IMR-90 (cell line): ENCODE measurements around the gene MON2. TPM values are rescaled to one million over a fixed set of nuclear protein-coding genes. Genes with fewer than 3 reads are reported as not detected.

Experiments
- ATAC-seq: fragments of 200-7000 bp; cut with Tn5 transposase; 2 replicates; pipeline ENCODE4 v1.9.1; 2020; ENCODE audit warnings: low read depth, mild to moderate bottlenecking, moderate library complexity
- BruUV-seq: library from RNA; stranded (reverse); fragments of 400-500 nt; replicated peaks from 2 replicates; lab custom pipeline; 2021; lab: Mats Ljungman, UMichigan
- CTCF ChIA-PET: fragments of 300-600 bp; formaldehyde crosslinking; extraction: SDS; loops from one replicate; lab custom pipeline; 2021; ENCODE audit warnings: antibody characterized with exemption; lab: Yijun Ruan, JAX
- POLR2A ChIA-PET: fragments of 300-600 bp; sonication (Branson Sonifier 250); formaldehyde crosslinking; loops from one replicate; lab custom pipeline; 2022; ENCODE audit warnings: antibody characterized with exemption; ENCODE audit not compliant: unreplicated experiment; lab: Charles Lee
- DNase-seq: peaks from one replicate; pipeline ENCODE4 v3.0.0; 2013
- H2AFZ ChIP-seq: replicated peaks from 2 replicates; pipeline ENCODE3; 2013; ENCODE audit warnings: low read length, mild to moderate bottlenecking; ENCODE audit not compliant: poor library complexity
- H2AK5ac ChIP-seq: 2 replicates; pipeline ENCODE4 v1.6.1; 2013; ENCODE audit warnings: low read depth, low read length, inconsistent platforms
- H2AK9ac ChIP-seq: replicated peaks from 2 replicates; pipeline ENCODE3; 2013; ENCODE audit warnings: mild to moderate bottlenecking, low read depth, low read length, moderate library complexity; ENCODE audit not compliant: poor library complexity
- H2BK120ac ChIP-seq: 2 replicates; pipeline ENCODE4 v1.6.1; 2013; ENCODE audit warnings: low read depth, low read length, inconsistent platforms
- H2BK15ac ChIP-seq: 3 replicates; pipeline ENCODE4 v1.6.1; 2013; ENCODE audit warnings: low read depth, low read length, inconsistent platforms
- H2BK20ac ChIP-seq: 2 replicates; pipeline ENCODE4 v1.6.1; 2013; ENCODE audit warnings: low read depth, mild to moderate bottlenecking, inconsistent platforms, low read length, moderate library complexity
- H2BK5ac ChIP-seq: 2 replicates; pipeline ENCODE4 v1.6.1; 2013; ENCODE audit warnings: mild to moderate bottlenecking, low read depth, low read length, inconsistent platforms; ENCODE audit not compliant: poor library complexity, severe bottlenecking
- H3K14ac ChIP-seq: replicated peaks from 2 replicates; pipeline ENCODE4 v1.6.1; 2013; ENCODE audit warnings: low read depth, low read length, inconsistent platforms
- H3K18ac ChIP-seq: 2 replicates; pipeline ENCODE4 v1.6.1; 2013; ENCODE audit warnings: low read depth, low read length, control low read depth
- H3K23ac ChIP-seq: 2 replicates; pipeline ENCODE4 v1.6.1; 2013; ENCODE audit warnings: low read depth, low read length, inconsistent platforms
- H3K27ac ChIP-seq: 2 replicates; pipeline ENCODE4 v1.5.1; 2013; ENCODE audit warnings: mild to moderate bottlenecking, control low read depth, low read length; ENCODE audit not compliant: insufficient read depth
- H3K27me3 ChIP-seq: 2 replicates; pipeline ENCODE4 v1.6.1; 2013; ENCODE audit warnings: low read length; ENCODE audit not compliant: control insufficient read depth, insufficient read depth
- H3K36me3 ChIP-seq: 2 replicates; pipeline ENCODE4 v1.6.1; 2013; ENCODE audit warnings: low read length, mixed read lengths; ENCODE audit not compliant: control insufficient read depth, insufficient read depth
- H3K4ac ChIP-seq: 2 replicates; pipeline ENCODE4 v1.6.1; 2013; ENCODE audit warnings: low read depth, low read length, inconsistent platforms
- H3K4me1 ChIP-seq: 2 replicates; pipeline ENCODE4 v1.6.1; 2013; ENCODE audit warnings: low read length, mixed read lengths; ENCODE audit not compliant: control insufficient read depth, insufficient read depth
- H3K4me2 ChIP-seq: 2 replicates; pipeline ENCODE4 v1.6.1; 2013; ENCODE audit warnings: low read depth, mild to moderate bottlenecking, control low read depth, low read length, moderate library complexity
- H3K4me3 ChIP-seq: 2 replicates; pipeline ENCODE4 v1.5.1; 2013; ENCODE audit warnings: low read depth, mild to moderate bottlenecking, control low read depth, low read length, moderate library complexity; ENCODE audit not compliant: insufficient read depth
- H3K56ac ChIP-seq: 2 replicates; pipeline ENCODE4 v1.6.1; 2013; ENCODE audit warnings: low read length, inconsistent platforms; ENCODE audit not compliant: insufficient read depth; ENCODE audit errors: extremely low read depth
- H3K79me1 ChIP-seq, 2 experiments: 2 replicates each; pipeline ENCODE4 v1.6.1; 2013; ENCODE audit warnings: low read length in 2 of 2, inconsistent platforms in 1 of 2, low read depth in 1 of 2
- H3K9ac ChIP-seq: 2 replicates; pipeline ENCODE4 v1.6.1; 2013; ENCODE audit warnings: low read depth, low read length, control low read depth
- H3K9me1 ChIP-seq: 2 replicates; pipeline ENCODE4 v1.6.1; 2013; ENCODE audit warnings: low read length, inconsistent platforms; ENCODE audit not compliant: insufficient read depth
- H3K9me3 ChIP-seq: 2 replicates; pipeline ENCODE4 v1.6.1; 2013; ENCODE audit warnings: low read length; ENCODE audit not compliant: control insufficient read depth, insufficient read depth
- H4K20me1 ChIP-seq: 2 replicates; pipeline ENCODE4 v1.6.1; 2013; ENCODE audit warnings: low read length, inconsistent platforms; ENCODE audit not compliant: insufficient read depth
- H4K5ac ChIP-seq: 2 replicates; pipeline ENCODE4 v1.6.1; 2013; ENCODE audit warnings: mild to moderate bottlenecking, low read depth, low read length, control low read depth
- H4K8ac ChIP-seq, 2 experiments: 2 replicates each; pipeline ENCODE4 v1.6.1; 2013; ENCODE audit warnings: low read depth in 2 of 2, low read length in 2 of 2, control low read depth in 1 of 2, inconsistent platforms in 1 of 2
- H4K91ac ChIP-seq: 2 replicates; pipeline ENCODE4 v1.6.1; 2013; ENCODE audit warnings: low read depth, low read length, inconsistent platforms; ENCODE audit not compliant: insufficient read depth
- NFE2L2 ChIP-seq: fragments of 150-350 bp; IDR thresholded peaks from 2 replicates; pipeline ENCODE4 v1.6.1; 2016; ENCODE audit warnings: low read depth, mild to moderate bottlenecking, low read length
- WGBS, 2 experiments: methylation state at CpG; one replicate each; pipeline versions ENCODE4 v1.1.5 to v1.1.7; 2013; ENCODE audit warnings: missing lambda C conversion rate in 2 of 2; ENCODE audit not compliant: insufficient read length in 1 of 2; ENCODE audit errors: extremely low coverage in 2 of 2; 5-methylcytosine and 5-hydroxymethylcytosine counted together
- dilution Hi-C: fragments of 300-500 bp; cut with HindIII; formaldehyde crosslinking; loops from one replicate; pipeline ENCODE4 v1.14.3; 2018; ENCODE audit warnings: low sequenced_read_pairs; ENCODE audit not compliant: unreplicated experiment
- in situ Hi-C: fragments of 300-500 bp; cut with MboI; formaldehyde crosslinking; loops from 3 replicates; pipeline ENCODE4 v1.14.3; 2019; ENCODE audit warnings: low sequenced_read_pairs, inconsistent platforms, mixed read lengths
- intact Hi-C: fragments of 100-400 bp; cut with micrococcal nuclease; formaldehyde crosslinking; loops from 2 replicates; pipeline ENCODE4 v1.10.0; 2022
- polyA plus RNA-seq, 3 experiments: library from polyadenylated mRNA; depleted of rRNA; stranded (reverse); fragments of >200 nt; gene quantifications; 2 replicates each; pipeline ENCODE4 v1.2.3, GENCODE V29; 2012; ENCODE audit warnings: low replicate concordance in 1 of 3
- total RNA-seq: library from RNA; depleted of rRNA; stranded (reverse); fragments of >200 nt; gene quantifications from 2 replicates; pipeline ENCODE4 v1.2.3, GENCODE V29; 2012

MON2 gene
- total and polyA plus RNA-seq, 2 of the 4 experiments (the other 2 are of a cell fraction) = 13.2 to 39.3 TPM

DNA sequence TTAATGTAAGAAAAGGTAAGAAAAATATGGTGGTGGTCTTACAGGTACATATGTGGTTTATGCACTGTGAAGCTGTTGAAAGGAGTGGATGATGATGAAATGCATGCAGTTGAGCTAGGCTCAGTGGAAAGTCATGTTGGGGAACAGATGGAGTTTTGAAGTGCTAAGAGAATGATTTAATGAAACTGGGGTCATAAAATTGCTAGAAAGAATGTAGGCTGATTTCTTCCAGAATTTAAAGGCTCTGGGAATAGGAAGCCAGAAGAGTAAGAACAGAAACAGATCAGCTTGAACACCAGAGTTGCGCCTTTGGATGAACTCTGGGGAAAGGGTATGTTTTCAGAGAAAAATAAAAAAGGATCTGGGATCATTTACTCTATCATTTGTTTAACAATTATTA is 146.5 kb downstream of the MON2 start:
- Histone ChIP-seq H3K56ac (no peak overlapping the region), H4K20me1 (no peaks in the 10 kb centered on the region), H4K91ac (no peak overlapping the region), H2AK9ac (no peak overlapping the region), H2BK120ac (no peak overlapping the region), H2BK20ac (no peak overlapping the region), H3K4me1 (no peaks in the 10 kb centered on the region), H4K5ac (no peak overlapping the region), H3K9me3 (no peaks in the 10 kb centered on the region), H4K8ac (no peak overlapping the region), H3K18ac (no peak overlapping the region), H3K4me3 (no peak overlapping the region), H3K27ac (no peak overlapping the region), H3K27me3 (no peaks in the 10 kb centered on the region), H3K4me2 (no peak overlapping the region), H3K36me3 (peaks cover 2% of the 10 kb centered on the region; the same call in 1 of the 2 replicates), H2AK5ac (no peak overlapping the region), H3K14ac (no peak overlapping the region), H3K9me1 (0 out of 2 replicates have a peak, but pooled peaks cover 3% of the 10 kb centered on the region), H2AFZ (no peak overlapping the region), H3K9ac (no peak overlapping the region), H3K23ac (no peak overlapping the region), H2BK5ac (no peak overlapping the region), H2BK15ac (no peak overlapping the region), H3K79me1 (peaks cover 4 to 25% of the 10 kb centered on the region in 2 experiments; a peak in 2 of 4 replicates), H3K4ac (no peak overlapping the region)
- dilution Hi-C loops (no loop called here), intact Hi-C loops (no loop called here), in situ Hi-C loops (no loop called here)
- CTCF ChIA-PET = no interaction called here
- no peak for TF ChIP-seq NFE2L2
- no TSS peak for BruUV-seq
- POLR2A ChIA-PET = no interaction called here
- ATAC-seq (no peak), DNase-seq (no peak)
- WGBS, 2 experiments = no CpG with 5 or more reads among the region's 1 CpG
